Keratinocyte (primary cell): Measurements from ENCODE around the gene UTP4. TPM values are rescaled to one million over a fixed set of nuclear protein-coding genes. Genes with fewer than 3 reads are reported as not detected.

Experiments used
- DNase-seq: peaks from one replicate; pipeline ENCODE4 v3.0.0-alpha.2; 2011; ENCODE audit warnings: low read depth, missing footprints, low spot score
- FAIRE-seq: peaks from 2 replicates; lab custom pipeline; 2011; peaks lifted over from hg19 to GRCh38; lab: Jason Lieb, UNC
- H2AFZ ChIP-seq: 2 replicates; pipeline ENCODE4 v1.6.0; 2012; ENCODE audit warnings: low read length, control low read depth, inconsistent platforms; ENCODE audit not compliant: control insufficient read depth
- H3K27ac ChIP-seq: 2 replicates; pipeline ENCODE4 v1.5.1; 2011; ENCODE audit warnings: low read length; ENCODE audit not compliant: control insufficient read depth, insufficient read depth
- H3K27me3 ChIP-seq: 3 replicates; pipeline ENCODE4 v1.6.0; 2011; ENCODE audit warnings: low read length; ENCODE audit not compliant: control insufficient read depth, insufficient read depth; ENCODE audit errors: extremely low read depth
- H3K36me3 ChIP-seq, 2 experiments: 2 replicates in 1 of 2; 3 replicates in 1 of 2; pipeline ENCODE4 v1.5.1; 2011; ENCODE audit warnings: low read length in 2 of 2, mild to moderate bottlenecking in 1 of 2; ENCODE audit not compliant: control insufficient read depth in 2 of 2, insufficient read depth in 2 of 2; ENCODE audit errors: extremely low read depth in 1 of 2
- H3K4me1 ChIP-seq: 3 replicates; pipeline ENCODE4 v1.5.1; 2011; ENCODE audit warnings: low read length; ENCODE audit not compliant: control insufficient read depth, insufficient read depth; ENCODE audit errors: extremely low read depth
- H3K4me2 ChIP-seq: 3 replicates; pipeline ENCODE4 v1.6.0; 2011; ENCODE audit warnings: low read depth, low read length; ENCODE audit not compliant: control insufficient read depth, insufficient read depth; ENCODE audit errors: extremely low read depth
- H3K4me3 ChIP-seq, 3 experiments: fragments of 200-600 bp in 1 of 3; sonication (generic) in 1 of 3; 2 replicates in 2 of 3; 3 replicates in 1 of 3; pipeline ENCODE4 v1.5.1; 2011 to 2016; ENCODE audit warnings: low read length in 3 of 3, mild to moderate bottlenecking in 3 of 3, control low read depth in 2 of 3, inconsistent platforms in 1 of 3, low read depth in 1 of 3, mixed read lengths in 1 of 3, mixed run types in 1 of 3, moderate library complexity in 1 of 3; ENCODE audit not compliant: control insufficient read depth in 2 of 3, insufficient read depth in 2 of 3; ENCODE audit errors: extremely low read depth in 1 of 3
- H3K79me2 ChIP-seq: 2 replicates; pipeline ENCODE4 v1.6.0; 2012; ENCODE audit warnings: low read length; ENCODE audit not compliant: control insufficient read depth, insufficient read depth
- H3K9ac ChIP-seq: 3 replicates; pipeline ENCODE4 v1.6.0; 2011; ENCODE audit warnings: low read length; ENCODE audit not compliant: control insufficient read depth, insufficient read depth; ENCODE audit errors: extremely low read depth
- H3K9me1 ChIP-seq: 3 replicates; pipeline ENCODE4 v1.6.0; 2011; ENCODE audit warnings: low read length; ENCODE audit not compliant: control insufficient read depth, insufficient read depth; ENCODE audit errors: extremely low read depth
- H3K9me3 ChIP-seq: 2 replicates; pipeline ENCODE4 v1.5.1; 2012; ENCODE audit warnings: low read depth, low read length; ENCODE audit not compliant: control insufficient read depth
- H4K20me1 ChIP-seq: 3 replicates; pipeline ENCODE4 v1.6.0; 2011; ENCODE audit warnings: low read length; ENCODE audit not compliant: control insufficient read depth, insufficient read depth; ENCODE audit errors: extremely low read depth
- CTCF ChIP-seq, 3 experiments: IDR thresholded peaks in 1 of 3; conservative IDR thresholded peaks in 1 of 3; optimal IDR thresholded peaks in 1 of 3; 2 replicates in 2 of 3; 3 replicates in 1 of 3; pipeline versions ENCODE3 to v1.5.1; 2011; ENCODE audit warnings: low read length in 3 of 3, mild to moderate bottlenecking in 3 of 3, moderate library complexity in 2 of 3, control low read depth in 1 of 3, inconsistent platforms in 1 of 3; ENCODE audit not compliant: insufficient read depth in 2 of 3; ENCODE audit errors: extremely low read depth in 1 of 3
- EZH2 ChIP-seq: IDR thresholded peaks from one replicate; pipeline ENCODE4 v1.6.1; 2012; ENCODE audit warnings: inconsistent platforms, mild to moderate bottlenecking, low read length, moderate library complexity
- dilution Hi-C: fragments of 300-500 bp; cut with MboI; formaldehyde crosslinking; loops from one replicate; pipeline ENCODE4 v1.7.0; 2020; ENCODE audit warnings: low sequenced_read_pairs; ENCODE audit not compliant: extremely low pct_ligation_motif_present
- polyA plus RNA-seq, 5 experiments: library from polyadenylated mRNA; depleted of rRNA in 3 of 5; stranded (reverse) in 3 of 5; stranded (forward) in 1 of 5; unstranded in 1 of 5; fragments of >200 nt; gene quantifications; 1 replicate in 1 of 5; 2 replicates in 3 of 5; 3 replicates in 1 of 5; pipeline versions ENCODE4 v1.2.1 to v1.2.3, GENCODE V29; 2011 to 2012; ENCODE audit warnings: missing spikeins in 2 of 5, low read depth in 1 of 5, low replicate concordance in 1 of 5

Gene UTP4
- polyA plus RNA-seq, 1 donor (not counting 4 experiments of a cell fraction or from before 2014, with no cell fraction given): 106 TPM

GRCh38 chr16:69188236-69188549 lies 55.7 kb downstream of the UTP4 start:
- no peak for FAIRE-seq
- dilution Hi-C loops: no loop called here
- Histone ChIP-seq H3K9ac (peak overlapping the region; percentile 75), H3K4me2 (peak overlapping the region; percentile 81), H3K27me3 (no peaks in the 10 kb centered on the region), H3K4me3 (peak overlapping the region; percentile 63 to 85 (median 66)), H3K79me2 (peaks cover 49% of the 10 kb centered on the region), H2AFZ (peak overlapping the region; percentile 3), H3K4me1 (peaks cover 43% of the 10 kb centered on the region), H3K9me3 (no peaks in the 10 kb centered on the region), H3K36me3 (no peaks in the 10 kb centered on the region), H3K27ac (peak overlapping the region; percentile 58), H3K9me1 (no peaks in the 10 kb centered on the region), H4K20me1 (no peaks in the 10 kb centered on the region)
- no peak for TF ChIP-seq CTCF (optimal IDR thresholded peaks at IDR 0.05 in 1 of 3, IDR thresholded peaks at IDR 0.05 in 1 of 3, conservative IDR thresholded peaks at IDR 0.05 in 1 of 3; ENCODE audit: extremely low read depth in 1 of 3, insufficient read depth in 2 of 3, low read length in 3 of 3)
- no peak for TF ChIP-seq EZH2
- no peak for DNase-seq

GRCh38 chr16:69188716-69189115 lies 56.3 kb downstream of the UTP4 start:
- H3K79me2 ChIP-seq: peaks cover 52% of the 10 kb centered on the region
- peak overlapping the region; percentile 58 for H3K27ac ChIP-seq

More at GRCh38 chr16:69188716-69189115, 56.3 kb downstream of the UTP4 start:
- Histone ChIP-seq H4K20me1 (no peaks in the 10 kb centered on the region), H3K4me1 (peaks cover 37% of the 10 kb centered on the region), H2AFZ (no peak overlapping the region), H3K9ac (peak overlapping the region; percentile 75), H3K4me2 (peak overlapping the region; percentile 81), H3K9me1 (no peaks in the 10 kb centered on the region), H3K27me3 (no peaks in the 10 kb centered on the region), H3K9me3 (no peaks in the 10 kb centered on the region), H3K36me3 (no peaks in the 10 kb centered on the region), H3K4me3 (peak overlapping the region; percentile 63 to 85 (median 66))
- no peak for DNase-seq
- TF ChIP-seq EZH2: no peak
- TF ChIP-seq CTCF (optimal IDR thresholded peaks at IDR 0.05 in 1 of 3, IDR thresholded peaks at IDR 0.05 in 1 of 3, conservative IDR thresholded peaks at IDR 0.05 in 1 of 3; ENCODE audit: extremely low read depth in 1 of 3, insufficient read depth in 2 of 3, low read length in 3 of 3): no peak
- no peak for FAIRE-seq
- dilution Hi-C loops: no loop called here
